NCI-H1105 (cell line): ENCODE measurements around the gene SNCB.
A peak's percentile ranks its signal among the peaks of the same experiment; 100 is the strongest.

Source experiments
- DNase-seq: peaks from one replicate; lab custom pipeline; 2025; lab: John Stamatoyannopoulos, UW

The SNCB gene

DNA sequence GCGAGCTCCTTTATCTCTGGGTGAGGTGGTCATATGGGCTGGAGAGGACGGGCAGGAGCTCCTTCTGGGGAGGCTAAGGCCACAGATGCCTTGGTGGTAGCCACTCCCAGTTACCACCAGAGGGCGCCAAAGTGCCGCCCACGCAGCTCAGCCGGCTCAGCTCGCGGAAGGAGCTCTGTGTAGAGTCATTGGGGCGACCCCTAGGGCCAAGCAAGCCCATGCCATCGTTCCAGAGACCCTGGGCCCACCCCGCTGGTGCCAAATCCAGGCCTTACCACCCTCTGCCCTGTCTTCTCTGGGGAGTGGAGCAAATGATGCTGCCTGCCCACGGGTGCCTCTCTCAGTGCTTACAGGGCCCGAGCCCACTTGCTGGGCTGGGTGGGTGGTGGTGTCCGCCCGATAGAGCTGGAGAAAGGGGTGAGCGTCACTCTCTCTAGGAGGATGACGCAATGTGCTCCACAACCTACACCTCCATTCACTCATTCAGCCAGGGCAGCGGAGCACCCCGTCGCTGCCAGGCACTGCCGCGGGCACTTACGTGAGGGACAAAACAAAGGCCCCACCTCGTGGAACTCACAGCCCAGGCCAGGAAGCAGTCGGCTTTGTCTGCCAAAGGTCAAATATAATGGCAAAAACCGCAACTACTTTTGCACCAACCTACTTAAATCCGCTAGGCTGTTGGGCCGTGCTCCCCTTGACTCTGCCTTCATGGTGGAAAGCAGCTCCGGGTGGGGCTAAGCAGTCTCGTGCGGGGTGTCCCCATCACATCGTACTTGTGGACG lies 30.7 kb upstream of the SNCB start:
- DNase-seq = peak; percentile 31

DNA sequence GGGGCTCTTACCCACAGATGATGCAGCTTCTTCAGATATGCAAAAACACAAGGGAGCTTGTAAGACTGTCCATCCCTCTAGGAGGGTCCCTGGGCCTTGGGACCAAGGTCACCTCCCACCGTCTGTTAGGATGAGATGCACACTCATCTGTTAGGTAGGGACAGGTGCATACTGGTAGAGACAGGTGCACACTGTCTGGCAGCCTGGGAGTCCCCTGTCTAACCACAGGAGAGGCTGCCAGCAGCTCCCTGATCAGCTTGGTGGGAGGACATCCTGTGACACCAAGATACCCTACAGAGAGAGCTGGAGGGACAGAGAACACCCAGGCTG lies 30.2 kb upstream of the SNCB start:
- no peak for DNase-seq

GRCh38 chr5:176659860-176660461 lies 29.6 kb upstream of the SNCB start:
- no peak for DNase-seq

DNA sequence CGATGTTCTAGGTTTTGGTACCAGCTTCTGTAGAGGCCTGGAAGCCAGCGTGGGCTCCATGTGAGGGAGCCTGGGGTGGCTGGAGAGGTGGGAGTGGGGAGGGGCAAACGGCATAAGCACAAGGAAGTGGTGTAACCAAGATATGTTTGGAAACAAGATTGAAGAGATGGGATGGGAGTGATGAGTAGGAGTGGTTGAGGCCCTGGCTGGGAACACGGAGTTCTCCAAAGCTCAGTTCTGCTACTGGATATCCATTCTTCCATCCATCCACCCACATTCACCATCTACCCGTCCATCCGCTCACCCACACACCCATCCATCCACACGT lies 29.1 kb upstream of the SNCB start:
- no peak for DNase-seq

GRCh38 chr5:176658817-176659511 lies 28.6 kb upstream of the SNCB start:
- DNase-seq = no peak

GRCh38 chr5:176658007-176658599 lies 27.8 kb upstream of the SNCB start:
- DNase-seq = peak; percentile 30

DNA sequence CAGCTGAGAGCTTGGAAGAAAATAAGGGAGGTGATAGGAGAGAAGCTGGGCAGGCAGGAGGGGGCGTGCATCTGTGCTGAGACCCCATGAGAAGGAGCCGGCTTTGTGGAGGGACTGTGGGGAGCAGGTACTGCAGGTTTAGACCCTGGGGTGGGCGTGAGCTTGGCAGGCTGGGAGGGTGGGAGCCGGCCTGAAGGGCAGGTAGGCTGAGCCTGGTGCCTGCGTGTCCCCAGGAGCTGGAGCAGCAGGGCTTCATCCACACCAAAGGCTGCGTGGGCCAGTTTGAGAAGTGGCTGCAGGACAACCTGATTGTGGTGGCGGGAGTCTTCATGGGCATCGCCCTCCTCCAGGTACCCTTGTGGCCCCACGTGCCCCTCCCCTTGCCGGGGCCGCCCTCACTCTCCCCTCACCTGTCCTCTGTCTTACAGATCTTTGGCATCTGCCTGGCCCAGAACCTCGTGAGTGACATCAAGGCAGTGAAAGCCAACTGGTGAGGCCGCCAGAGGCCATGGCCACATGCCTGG lies 26.2 kb upstream of the SNCB start:
- no peak for DNase-seq

DNA sequence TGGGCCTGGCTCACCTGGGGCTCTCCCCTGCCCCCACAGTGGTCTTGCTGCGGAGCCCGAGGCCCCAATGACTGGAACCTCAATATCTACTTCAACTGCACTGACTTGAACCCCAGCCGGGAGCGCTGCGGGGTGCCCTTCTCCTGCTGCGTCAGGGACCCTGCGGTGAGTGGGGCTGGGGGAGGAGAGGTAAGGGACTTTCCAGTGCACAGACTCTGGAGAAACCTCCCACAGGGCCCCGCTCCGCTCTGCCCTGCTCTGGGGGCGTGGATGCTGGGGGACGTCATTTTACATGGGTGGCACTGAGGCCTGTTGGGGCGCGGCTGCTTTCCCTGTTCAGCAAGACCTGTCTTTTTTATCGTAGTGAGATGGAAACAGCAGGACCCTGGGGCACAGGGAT lies 24.5 kb upstream of the SNCB start:
- DNase-seq = no peak

DNA sequence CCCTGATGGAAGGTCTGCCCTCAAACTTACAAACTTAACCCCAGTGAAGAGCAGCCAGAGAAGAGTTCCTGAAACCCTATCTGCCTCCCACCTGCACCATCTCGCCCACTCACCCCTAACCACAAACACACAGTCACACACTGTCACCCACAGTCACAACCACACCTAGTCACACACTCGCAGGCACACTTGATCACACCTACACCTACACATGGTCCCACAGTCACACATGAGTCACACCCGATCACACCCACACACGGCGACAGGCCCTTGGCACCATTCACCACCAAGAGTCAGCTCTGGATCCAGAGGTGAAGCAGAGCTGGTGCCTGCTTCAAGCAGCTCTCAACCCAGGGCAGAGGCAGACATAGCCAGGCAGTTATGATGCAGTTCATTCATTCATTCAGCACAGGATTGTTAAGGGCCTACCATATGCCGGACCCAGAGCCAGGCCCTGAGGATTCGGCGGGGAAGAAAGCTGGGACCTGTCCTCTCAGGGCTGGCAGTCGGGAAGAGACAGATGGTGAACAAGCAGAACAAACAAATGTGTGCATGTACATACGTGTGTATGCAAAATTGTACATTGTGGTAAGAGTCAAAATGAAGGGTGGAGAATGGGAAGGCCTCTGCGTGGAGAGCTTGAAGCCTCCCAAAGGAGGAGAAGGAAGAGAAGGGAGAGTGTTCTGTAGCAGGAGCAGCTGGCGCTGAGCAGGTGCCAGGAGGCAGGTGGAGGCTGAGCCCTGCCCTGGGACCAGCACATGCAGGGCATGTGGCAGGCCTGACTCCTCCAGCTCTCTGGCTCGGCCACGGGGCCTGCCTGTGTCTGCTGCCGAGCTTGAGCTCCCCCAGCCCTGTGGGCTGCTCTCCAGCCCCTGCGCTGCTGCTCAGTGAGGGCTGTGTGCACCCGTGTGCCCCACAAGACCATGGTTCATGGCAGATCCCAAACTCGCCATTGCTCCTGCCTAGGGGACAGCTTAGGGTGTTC lies 23.4 kb upstream of the SNCB start:
- DNase-seq = no peak

- DNase-seq = no peak
Observed at GRCh38 chr5:176652136-176652535, 21.8 kb upstream of the SNCB start.

GRCh38 chr5:176651472-176651980 lies 21.2 kb upstream of the SNCB start:
- no peak for DNase-seq

GRCh38 chr5:176650354-176650884 lies 20.1 kb upstream of the SNCB start:
- no peak for DNase-seq

- DNase-seq = no peak
Observed at GRCh38 chr5:176648474-176649194, 18.3 kb upstream of the SNCB start.

DNA sequence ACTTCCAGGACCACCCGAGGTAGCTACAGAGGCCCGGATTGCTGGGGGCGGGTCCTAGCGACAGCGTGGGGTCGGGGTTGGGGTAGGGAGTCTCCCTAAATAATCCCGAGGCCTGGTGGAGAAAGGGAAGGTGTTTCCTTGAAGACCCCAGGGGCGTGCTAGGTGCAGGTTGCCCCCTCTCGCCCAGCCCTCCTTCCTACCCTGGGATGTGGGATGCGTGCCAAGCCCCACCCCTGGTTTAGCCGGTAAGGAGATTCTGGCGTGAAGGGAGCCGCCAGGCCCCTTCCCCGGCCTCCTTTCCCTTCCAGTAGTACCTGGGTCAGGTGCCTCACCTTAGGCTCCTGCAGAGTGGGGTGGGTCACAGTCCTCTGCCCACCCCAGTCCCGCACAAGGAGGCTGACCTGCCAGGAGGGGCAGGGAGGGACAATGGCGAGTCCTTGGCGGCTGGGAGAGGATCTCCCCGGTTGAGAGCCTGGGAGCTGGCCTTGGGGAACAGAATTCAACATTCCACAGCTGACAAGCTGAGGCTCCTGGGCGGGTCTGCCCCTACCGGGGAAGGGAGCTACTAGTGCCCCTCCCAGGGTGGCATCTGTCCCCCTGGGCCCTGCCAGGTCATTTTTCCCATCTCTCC lies 17.6 kb upstream of the SNCB start:
- DNase-seq = no peak

DNA sequence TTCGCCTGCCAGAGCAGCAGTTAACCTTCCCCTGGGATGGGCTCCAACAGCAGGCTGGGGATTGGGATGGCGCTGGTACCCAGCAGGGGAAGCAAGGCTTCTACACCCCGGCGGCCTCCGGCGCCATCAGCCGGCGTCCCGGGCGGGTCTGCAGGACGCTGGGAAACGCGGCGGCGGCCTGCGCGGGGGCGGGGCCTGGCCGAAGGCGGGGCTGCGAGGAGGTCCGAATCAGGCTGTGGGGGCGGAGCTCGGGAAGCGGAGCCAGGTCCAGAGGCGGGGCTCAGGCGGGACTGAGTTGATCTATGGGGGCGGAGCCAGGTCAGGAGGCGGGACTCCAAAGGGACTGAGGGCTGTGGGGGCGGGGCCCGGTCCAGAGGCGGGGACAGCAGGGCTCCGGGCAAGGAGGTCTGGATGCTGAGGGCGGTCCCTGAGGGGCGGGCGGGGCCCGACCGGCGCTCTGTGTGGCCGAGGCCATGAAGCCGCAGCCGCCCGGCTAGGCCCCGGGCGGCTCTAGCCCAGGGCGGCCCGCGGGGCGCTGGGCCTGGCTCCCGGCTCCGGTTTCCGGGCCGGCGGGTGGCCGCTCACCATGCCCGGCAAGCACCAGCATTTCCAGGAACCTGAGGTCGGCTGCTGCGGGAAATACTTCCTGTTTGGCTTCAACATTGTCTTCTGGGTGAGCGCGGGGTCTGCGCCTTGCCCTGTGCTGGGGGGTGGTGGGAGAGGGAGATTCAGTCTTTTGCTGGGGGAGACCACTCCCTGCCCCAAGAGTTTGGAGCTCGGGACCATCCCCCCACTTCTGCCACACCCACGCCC lies 16.9 kb upstream of the SNCB start, which contains the start of gene TSPAN17:
Gene TSPAN17 (plus strand): TSS at position 455 of the 813 bp plus-strand sequence. CDS start 132 bp downstream, at position 587.
- DNase-seq = peak; percentile 94

DNA sequence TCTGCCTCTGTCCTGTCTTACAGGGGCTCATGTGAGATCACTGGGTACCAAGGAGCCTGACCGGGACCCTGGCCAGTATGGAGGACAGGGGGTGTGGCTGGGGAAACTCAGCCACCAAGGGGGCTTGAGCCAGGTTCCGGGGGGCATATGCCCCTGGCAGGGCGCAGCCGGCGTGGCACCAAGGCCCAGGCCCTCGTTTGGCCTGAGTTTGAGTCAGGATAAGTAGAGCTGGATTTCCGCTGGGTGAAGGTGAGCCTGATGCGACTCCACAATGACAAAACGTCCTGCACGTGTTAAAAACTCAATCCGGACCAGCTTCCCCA lies 16.3 kb upstream of the SNCB start:
- DNase-seq = no peak

GRCh38 chr5:176646049-176646706 lies 15.8 kb upstream of the SNCB start:
- no peak for DNase-seq

GRCh38 chr5:176644878-176645670 lies 14.7 kb upstream of the SNCB start:
- no peak for DNase-seq
